HepG2 (cell line): Measurements from ENCODE around the gene TEAD1. TPM values are rescaled to one million over a fixed set of nuclear protein-coding genes. Genes with fewer than 3 reads are reported as not detected.
A peak's percentile ranks its signal among the peaks of the same experiment; 100 is the strongest.

Source experiments
- BHLHE40 ChIP-seq: IDR thresholded peaks from 2 replicates; pipeline ENCODE4 v1.6.1; 2011; ENCODE audit warnings: low read length, improper control_type of control experiment
- EEA1 ChIP-seq: sonication (generic); formaldehyde crosslinking; IDR thresholded peaks from 2 replicates; pipeline ENCODE4 v1.5.1; 2020; ENCODE audit warnings: mild to moderate bottlenecking, missing genetic modification reagents, borderline replicate concordance
- FOXK2 ChIP-seq: fragments of 450-650 bp; IDR thresholded peaks from 2 replicates; pipeline ENCODE4 v1.6.1; 2016
- GLMP ChIP-seq: sonication (generic); formaldehyde crosslinking; IDR thresholded peaks from 2 replicates; pipeline ENCODE4 v1.9.0; 2021; ENCODE audit warnings: missing genetic modification reagents, mild to moderate bottlenecking, borderline replicate concordance
- IKZF4 ChIP-seq: sonication (generic); formaldehyde crosslinking; IDR thresholded peaks from 2 replicates; pipeline ENCODE4 v1.5.1; 2020; ENCODE audit warnings: borderline replicate concordance, mild to moderate bottlenecking, low read depth, missing genetic modification reagents; ENCODE audit errors: not compliant biosample characterization
- NFE2L1 ChIP-seq: sonication (generic); formaldehyde crosslinking; IDR thresholded peaks from 2 replicates; pipeline ENCODE4 v1.4.0; 2020; ENCODE audit warnings: missing genetic modification reagents, mild to moderate bottlenecking, borderline replicate concordance
- NONO ChIP-seq, 2 experiments: fragments of 450-650 bp in 1 of 2; sonication (generic) in 1 of 2; formaldehyde crosslinking in 1 of 2; IDR thresholded peaks in 1 of 2; conservative IDR thresholded peaks in 1 of 2; 2 replicates each; pipeline versions ENCODE4 v1.6.1 to v1.8.0; 2017 to 2022; ENCODE audit warnings: mild to moderate bottlenecking in 1 of 2, missing genetic modification reagents in 1 of 2, moderate library complexity in 1 of 2
- SP4 ChIP-seq: sonication (generic); formaldehyde crosslinking; IDR thresholded peaks from 2 replicates; pipeline ENCODE4 v1.8.1; 2023; ENCODE audit warnings: mild to moderate bottlenecking, missing genetic modification reagents
- SRSF1 ChIP-seq: fragments of 200-400 bp; formaldehyde crosslinking; optimal IDR thresholded peaks from 2 replicates; pipeline ENCODE3; 2017; ENCODE audit warnings: mild to moderate bottlenecking, low read depth, low read length, moderate library complexity
- THAP9 ChIP-seq: sonication (generic); formaldehyde crosslinking; IDR thresholded peaks from 2 replicates; pipeline ENCODE4; 2020; ENCODE audit warnings: missing genetic modification reagents, mild to moderate bottlenecking, borderline replicate concordance
- U2AF2 ChIP-seq: fragments of 200-400 bp; formaldehyde crosslinking; IDR thresholded peaks from 2 replicates; pipeline ENCODE4 v1.6.1; 2017; ENCODE audit warnings: low read depth, mild to moderate bottlenecking, low read length
- ZFY ChIP-seq: sonication (generic); formaldehyde crosslinking; IDR thresholded peaks from 2 replicates; pipeline ENCODE4 v1.4.0; 2020; ENCODE audit warnings: missing genetic modification reagents
- ZNF512 ChIP-seq: sonication (generic); formaldehyde crosslinking; IDR thresholded peaks from 2 replicates; pipeline ENCODE4 v1.4.0; 2020; ENCODE audit warnings: mild to moderate bottlenecking, missing genetic modification reagents
- ZNF549 ChIP-seq: sonication (generic); formaldehyde crosslinking; IDR thresholded peaks from 2 replicates; pipeline ENCODE4 v1.5.0; 2020; ENCODE audit warnings: missing genetic modification reagents
- ZNF713 ChIP-seq: sonication (generic); formaldehyde crosslinking; IDR thresholded peaks from 2 replicates; pipeline ENCODE4 v1.4.0; 2020; ENCODE audit warnings: mild to moderate bottlenecking, missing genetic modification reagents
- polyA plus RNA-seq, 8 experiments: library from polyadenylated mRNA; depleted of rRNA in 3 of 8; stranded (reverse) in 7 of 8; unstranded in 1 of 8; fragments of >200 nt; fragmentation: Illumina TruSeq in 4 of 8; extraction: Trizol in 4 of 8; gene quantifications; 2 replicates each; pipeline versions ENCODE4 v1.2.1 to v1.2.3, GENCODE V29; 2011 to 2016; ENCODE audit warnings: low read depth in 4 of 8, missing spikeins in 1 of 8, mixed read lengths in 1 of 8; ENCODE audit not compliant: insufficient read depth in 1 of 8
- total RNA-seq, 5 experiments: library from RNA; depleted of rRNA; stranded (reverse); fragments of >200 nt; fragmentation: Illumina TruSeq; extraction: Trizol; gene quantifications; 2 replicates each; pipeline ENCODE4 v1.2.3, GENCODE V29; 2016; ENCODE audit warnings: low read depth in 1 of 5
- TF ChIP-seq, protein P1 (sequence below): sonication (generic); formaldehyde crosslinking; IDR thresholded peaks from 2 replicates; pipeline ENCODE4 v1.5.1; 2020; ENCODE audit warnings: mild to moderate bottlenecking, missing genetic modification reagents, borderline replicate concordance
- TF ChIP-seq, protein P2 (sequence below): IDR thresholded peaks from 2 replicates; pipeline ENCODE4 v1.6.1; 2016; ENCODE audit warnings: low read depth
- TF ChIP-seq, protein P3 (sequence below): sonication (generic); formaldehyde crosslinking; IDR thresholded peaks from 2 replicates; pipeline ENCODE4 v1.8.1; 2023; ENCODE audit warnings: mild to moderate bottlenecking, inconsistent platforms, moderate library complexity, missing genetic modification reagents, borderline replicate concordance

The TEAD1 gene
- total and polyA plus RNA-seq, 2 of the 13 experiments (the other 11 are each of a cell fraction or from before 2014, with no cell fraction given) = 20.1 to 30.5 TPM

DNA sequence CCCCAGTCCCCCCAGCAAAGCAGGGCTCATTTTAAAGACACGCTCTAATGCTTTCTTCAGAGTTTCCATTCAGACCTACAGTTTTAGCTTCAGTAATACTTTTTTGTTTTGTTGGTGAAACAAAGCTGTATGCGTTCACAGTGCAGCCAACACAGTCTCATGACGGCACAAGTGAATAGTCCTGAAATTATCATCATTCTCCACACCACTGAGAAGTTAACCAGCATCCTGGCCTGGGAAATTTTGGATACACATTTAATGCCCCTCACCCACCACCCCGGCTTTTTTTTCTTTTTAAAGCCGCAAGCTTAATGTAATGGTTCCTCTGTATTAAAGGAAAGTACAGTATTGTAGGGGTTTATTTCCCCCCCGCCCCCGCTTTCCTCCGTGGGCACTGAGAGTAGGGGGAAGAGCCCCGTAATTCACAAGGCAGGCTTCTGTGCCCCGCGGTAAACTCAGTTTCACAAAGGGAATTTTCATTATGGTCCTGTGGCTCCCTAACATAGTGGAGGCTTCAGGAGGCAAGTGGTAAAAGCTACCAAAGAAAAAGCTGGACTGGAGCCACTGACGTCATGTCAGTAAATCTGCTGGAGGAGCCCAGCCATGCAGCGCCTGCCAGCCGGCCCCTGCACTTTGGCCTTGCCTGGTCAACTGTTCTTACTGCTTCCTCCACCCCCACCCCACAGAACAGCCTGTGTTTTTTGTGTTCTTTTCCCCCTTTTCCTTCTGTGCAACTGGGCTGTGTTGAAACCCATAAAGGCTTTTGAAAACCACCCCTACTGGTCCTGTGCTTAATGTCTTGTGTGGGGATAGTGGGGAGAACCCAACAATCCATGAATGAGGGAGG is 18.2 kb downstream of the TEAD1 start (continued):
- TF ChIP-seq THAP9 (no peak), GLMP (CRISPR knock-in tag) (no peak), IKZF4 (CRISPR knock-in tag) (no peak), NFE2L1 (CRISPR knock-in tag) (no peak), ZNF549 (CRISPR knock-in tag) (no peak), ZNF512 (CRISPR knock-in tag) (no peak), ZNF713 (CRISPR knock-in tag) (no peak), ZFY (no peak; the same call in 1 of the 2 replicates), FOXK2 (no peak), SP4 (0 out of 2 replicates have a peak, but pooled peaks have one; percentile 22), SRSF1 (no peak), EEA1 (CRISPR knock-in tag) (no peak), NONO (IDR thresholded peaks at IDR 0.05) (no peak), NONO (CRISPR knock-in tag; conservative IDR thresholded peaks at IDR 0.05) (no peak), BHLHE40 (no peak), U2AF2 (no peak)
- TF ChIP-seq, protein P1, sequence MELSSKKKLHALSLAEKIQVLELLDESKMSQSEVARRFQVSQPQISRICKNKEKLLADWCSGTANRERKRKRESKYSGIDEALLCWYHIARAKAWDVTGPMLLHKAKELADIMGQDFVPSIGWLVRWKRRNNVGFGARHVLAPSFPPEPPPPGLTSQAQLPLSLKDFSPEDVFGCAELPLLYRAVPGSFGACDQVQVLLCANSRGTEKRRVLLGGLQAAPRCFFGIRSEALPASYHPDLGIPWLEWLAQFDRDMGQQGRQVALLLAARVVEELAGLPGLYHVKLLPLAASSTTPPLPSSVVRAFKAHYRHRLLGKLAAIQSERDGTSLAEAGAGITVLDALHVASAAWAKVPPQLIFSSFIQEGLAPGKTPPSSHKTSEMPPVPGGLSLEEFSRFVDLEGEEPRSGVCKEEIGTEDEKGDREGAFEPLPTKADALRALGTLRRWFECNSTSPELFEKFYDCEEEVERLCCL = no peak
- TF ChIP-seq, protein P2, sequence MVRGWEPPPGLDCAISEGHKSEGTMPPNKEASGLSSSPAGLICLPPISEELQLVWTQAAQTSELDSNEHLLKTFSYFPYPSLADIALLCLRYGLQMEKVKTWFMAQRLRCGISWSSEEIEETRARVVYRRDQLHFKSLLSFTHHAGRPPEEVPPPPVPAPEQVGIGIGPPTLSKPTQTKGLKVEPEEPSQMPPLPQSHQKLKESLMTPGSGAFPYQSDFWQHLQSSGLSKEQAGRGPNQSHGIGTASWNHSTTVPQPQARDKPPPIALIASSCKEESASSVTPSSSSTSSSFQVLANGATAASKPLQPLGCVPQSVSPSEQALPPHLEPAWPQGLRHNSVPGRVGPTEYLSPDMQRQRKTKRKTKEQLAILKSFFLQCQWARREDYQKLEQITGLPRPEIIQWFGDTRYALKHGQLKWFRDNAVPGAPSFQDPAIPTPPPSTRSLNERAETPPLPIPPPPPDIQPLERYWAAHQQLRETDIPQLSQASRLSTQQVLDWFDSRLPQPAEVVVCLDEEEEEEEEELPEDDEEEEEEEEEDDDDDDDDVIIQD (CRISPR knock-in tag) = no peak; the same call in 1 of the 2 replicates
- TF ChIP-seq, protein P3, sequence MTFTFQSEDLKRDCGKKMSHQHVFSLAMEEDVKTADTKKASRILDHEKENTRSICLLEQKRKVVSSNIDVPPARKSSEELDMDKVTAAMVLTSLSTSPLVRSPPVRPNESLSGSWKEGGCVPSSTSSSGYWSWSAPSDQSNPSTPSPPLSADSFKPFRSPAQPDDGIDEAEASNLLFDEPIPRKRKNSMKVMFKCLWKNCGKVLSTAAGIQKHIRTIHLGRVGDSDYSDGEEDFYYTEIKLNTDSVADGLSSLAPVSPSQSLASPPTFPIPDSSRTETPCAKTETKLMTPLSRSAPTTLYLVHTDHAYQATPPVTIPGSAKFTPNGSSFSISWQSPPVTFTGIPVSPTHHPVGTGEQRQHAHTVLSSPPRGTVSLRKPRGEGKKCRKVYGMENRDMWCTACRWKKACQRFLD = no peak
